HK-2 (cell line): ENCODE measurements around the gene RXFP3.
"Not testable (repeated sequence)": the region's sequence is repeated elsewhere in the genome, so short reads cannot be mapped to it uniquely, and the experiment has no call there.

Experiments used
- DNase-seq: peaks from one replicate; pipeline ENCODE4 v3.0.0-alpha.2; 2018; ENCODE audit not compliant: unreplicated experiment

RXFP3 gene, protein sequence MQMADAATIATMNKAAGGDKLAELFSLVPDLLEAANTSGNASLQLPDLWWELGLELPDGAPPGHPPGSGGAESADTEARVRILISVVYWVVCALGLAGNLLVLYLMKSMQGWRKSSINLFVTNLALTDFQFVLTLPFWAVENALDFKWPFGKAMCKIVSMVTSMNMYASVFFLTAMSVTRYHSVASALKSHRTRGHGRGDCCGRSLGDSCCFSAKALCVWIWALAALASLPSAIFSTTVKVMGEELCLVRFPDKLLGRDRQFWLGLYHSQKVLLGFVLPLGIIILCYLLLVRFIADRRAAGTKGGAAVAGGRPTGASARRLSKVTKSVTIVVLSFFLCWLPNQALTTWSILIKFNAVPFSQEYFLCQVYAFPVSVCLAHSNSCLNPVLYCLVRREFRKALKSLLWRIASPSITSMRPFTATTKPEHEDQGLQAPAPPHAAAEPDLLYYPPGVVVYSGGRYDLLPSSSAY

DNA sequence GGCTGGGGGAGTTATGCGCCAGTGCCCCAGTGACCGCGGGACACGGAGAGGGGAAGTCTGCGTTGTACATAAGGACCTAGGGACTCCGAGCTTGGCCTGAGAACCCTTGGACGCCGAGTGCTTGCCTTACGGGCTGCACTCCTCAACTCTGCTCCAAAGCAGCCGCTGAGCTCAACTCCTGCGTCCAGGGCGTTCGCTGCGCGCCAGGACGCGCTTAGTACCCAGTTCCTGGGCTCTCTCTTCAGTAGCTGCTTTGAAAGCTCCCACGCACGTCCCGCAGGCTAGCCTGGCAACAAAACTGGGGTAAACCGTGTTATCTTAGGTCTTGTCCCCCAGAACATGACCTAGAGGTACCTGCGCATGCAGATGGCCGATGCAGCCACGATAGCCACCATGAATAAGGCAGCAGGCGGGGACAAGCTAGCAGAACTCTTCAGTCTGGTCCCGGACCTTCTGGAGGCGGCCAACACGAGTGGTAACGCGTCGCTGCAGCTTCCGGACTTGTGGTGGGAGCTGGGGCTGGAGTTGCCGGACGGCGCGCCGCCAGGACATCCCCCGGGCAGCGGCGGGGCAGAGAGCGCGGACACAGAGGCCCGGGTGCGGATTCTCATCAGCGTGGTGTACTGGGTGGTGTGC is at the start of gene RXFP3:
RXFP3 (plus strand) TSS at position 6 of the 636 bp plus-strand sequence; CDS start at position 361, 355 bp downstream.
- DNase-seq: no peak

DNA sequence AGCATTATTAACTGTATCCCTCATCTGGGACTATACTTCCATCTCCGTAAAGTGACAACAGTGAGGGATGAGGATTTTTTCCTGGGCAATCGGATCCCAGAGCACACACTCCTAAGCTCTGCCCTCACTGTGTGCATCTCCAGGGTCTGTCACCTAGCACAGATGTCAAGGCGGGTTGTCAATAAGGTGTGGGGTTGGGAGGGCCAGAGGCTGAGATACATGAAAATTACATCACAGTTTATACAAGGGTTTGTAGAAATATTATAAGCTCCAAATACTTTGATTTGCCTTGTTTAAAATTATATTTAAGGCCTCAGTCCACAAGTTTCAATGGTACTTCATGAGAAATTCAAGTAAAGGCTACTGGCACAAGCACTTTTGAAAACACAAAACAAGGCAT is 48.9 kb upstream of the RXFP3 start:
- no peak for DNase-seq

DNA sequence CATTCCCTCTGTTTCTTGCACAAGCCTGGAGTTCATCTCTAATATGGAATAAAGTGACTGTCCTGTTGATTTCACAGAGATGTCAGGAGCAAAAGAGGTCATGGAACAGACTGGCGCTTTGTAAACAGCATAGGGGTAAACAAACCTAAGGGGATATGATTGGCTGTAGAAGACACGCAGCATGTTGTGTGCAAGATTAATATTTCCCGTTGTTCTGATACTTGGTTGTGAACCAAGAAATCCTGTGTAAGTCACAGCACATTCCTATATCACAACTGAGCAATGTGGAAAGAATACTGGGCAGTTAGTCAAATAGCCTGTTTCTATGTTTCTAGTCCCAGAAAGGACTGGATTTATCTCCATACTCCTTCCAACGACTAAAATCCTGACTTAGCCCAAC is 47.6 kb upstream of the RXFP3 start:
- DNase-seq: no peak

DNA sequence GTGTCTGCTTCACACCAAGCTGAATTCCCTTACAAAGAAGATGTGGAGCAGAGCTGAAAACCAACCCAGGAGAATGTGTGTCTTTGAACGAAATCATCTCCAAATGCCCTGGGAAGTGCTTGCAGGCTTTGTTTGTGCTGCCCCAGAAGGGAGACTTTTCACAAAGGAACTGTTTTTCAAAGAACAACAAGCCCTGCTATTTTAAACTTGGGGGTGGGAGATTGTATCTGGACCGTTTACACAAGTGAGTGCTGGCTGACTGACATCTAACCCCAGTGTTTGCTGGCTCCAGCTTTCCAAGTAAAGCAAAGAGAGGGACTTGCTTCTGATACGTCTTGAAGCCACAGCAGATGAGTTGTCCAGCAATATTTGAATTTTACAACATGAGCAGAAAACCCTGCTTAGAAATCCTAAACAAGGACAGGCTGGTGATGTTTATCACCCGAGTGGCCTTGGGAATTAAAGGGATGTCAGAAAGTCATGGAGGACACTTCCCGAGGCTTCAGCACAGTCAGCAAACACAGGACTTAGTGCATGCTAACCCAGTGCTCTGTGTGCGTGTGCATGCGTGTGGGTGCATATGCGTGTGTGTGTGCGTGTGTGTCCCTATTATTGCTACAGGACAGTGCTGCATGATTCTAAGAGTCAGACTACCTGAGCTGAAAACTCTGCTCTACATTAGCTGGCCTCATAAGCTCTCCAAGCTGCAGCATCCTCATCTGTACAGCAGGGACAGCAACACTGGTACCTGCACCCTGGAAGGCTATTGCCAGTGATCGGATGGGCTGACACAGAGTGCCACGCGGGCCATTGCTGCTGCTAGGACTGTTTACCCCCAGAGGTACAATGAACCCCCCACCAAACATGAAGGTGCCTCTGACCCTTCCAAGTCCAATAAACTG is 45.8 kb upstream of the RXFP3 start:
- DNase-seq: peak; percentile 17

DNA sequence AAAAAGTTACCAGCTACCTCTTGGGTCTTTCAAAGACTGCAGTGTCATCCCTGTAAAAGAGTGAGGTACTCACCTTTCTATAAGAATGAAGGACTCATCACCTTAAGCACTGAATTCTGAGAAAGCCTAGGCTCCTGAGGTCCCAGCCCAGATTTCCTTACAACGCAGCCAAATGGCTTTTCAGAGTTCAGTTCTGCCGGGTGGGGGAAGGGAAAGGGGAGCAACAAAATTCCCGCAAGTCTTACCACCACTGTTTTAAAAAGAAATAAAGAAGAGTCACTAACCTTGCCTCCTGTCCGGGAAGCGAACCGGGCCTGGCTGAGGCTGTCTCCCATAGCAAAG is 44.8 kb upstream of the RXFP3 start:
- no peak for DNase-seq

DNA sequence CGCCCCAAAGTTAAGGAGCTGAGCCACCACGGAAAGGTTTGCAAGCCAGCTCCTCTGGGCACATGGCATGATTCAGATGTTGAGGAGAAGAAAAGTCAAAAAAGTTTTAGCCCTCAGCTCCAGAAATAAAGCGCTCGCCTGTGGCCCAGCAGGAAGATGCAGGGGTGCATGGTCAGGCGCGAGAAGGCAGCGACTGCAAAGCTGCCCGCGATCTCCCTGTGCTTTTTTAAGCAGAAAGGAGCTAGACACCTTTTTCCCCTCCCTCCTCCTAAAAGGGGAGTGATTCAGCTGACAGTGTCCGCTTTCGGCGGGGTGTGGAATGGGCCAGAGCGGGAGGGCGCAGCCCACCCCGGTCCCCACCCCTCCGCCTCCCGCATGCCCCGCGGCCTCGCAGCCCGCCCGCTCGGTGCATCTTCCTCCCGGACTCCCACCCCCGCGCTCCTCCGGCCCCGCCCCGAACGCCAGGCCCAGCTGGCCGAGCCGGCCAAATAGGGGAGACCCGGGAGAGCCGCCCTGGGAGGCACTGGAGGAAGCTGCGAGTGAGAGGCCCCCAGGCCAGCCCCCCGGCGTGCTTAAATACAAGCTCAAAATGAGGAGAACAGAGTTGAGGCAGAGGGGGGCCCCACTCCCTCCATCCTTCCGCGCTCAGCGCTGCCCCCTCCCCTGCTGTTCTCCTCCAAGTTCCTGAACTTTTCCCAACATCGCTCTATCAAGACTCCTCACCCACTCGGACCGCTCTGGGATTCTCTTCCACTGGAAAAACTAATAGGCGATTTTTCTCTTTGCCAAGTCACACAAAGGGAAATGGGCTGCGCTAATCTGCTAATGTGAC is 44.2 kb upstream of the RXFP3 start, which contains the start of gene ADAMTS12:
ADAMTS12 (minus strand) TSS at position 203 of the 832 bp plus-strand sequence; CDS start at position 69, 134 bp downstream.
- peak; percentile 63 for DNase-seq

DNA sequence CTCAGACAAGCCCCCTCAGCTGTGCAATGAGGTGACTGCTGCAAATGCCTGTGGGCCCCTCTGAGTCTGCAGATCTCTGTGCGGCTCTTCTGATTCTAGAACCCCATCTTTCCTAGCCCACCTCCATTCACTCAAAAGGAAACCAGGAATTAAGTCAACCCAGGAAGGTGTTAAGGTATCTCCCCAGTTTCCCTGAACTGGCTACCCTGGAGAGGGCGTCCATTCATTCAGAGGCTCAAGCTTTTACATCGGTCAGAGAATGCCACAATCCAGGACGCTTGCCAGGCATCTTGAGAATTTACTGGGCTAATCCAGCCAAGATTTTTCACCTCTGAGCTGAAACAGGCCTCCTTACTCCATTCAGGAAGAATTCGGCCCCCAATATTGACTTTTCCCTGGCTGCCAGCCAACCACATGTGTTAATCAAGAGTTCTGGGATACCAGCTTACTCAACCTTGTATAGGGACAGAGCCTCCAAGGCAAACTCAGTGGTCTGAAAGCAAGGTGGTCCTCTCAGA is 43.5 kb upstream of the RXFP3 start:
- peak; percentile 59 for DNase-seq

DNA sequence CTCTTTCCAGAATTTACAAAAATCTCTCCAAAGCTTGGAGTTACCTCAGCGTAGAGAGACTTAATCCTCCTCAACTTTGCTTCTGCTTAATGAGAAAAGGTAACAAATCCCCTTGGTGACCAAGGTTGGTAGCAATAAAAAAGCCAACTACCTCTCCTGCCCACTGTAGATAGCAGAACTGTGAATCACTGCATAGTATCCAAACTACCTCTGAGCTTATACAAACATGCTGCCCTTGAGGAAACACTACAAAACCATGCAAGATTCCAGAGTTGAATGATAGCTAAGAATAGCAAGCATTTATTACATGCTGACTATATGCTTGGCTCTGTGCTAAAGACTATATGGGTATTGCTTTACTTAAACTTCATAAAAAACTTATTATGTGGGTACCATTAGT is 41.6 kb upstream of the RXFP3 start:
- no peak for DNase-seq

DNA sequence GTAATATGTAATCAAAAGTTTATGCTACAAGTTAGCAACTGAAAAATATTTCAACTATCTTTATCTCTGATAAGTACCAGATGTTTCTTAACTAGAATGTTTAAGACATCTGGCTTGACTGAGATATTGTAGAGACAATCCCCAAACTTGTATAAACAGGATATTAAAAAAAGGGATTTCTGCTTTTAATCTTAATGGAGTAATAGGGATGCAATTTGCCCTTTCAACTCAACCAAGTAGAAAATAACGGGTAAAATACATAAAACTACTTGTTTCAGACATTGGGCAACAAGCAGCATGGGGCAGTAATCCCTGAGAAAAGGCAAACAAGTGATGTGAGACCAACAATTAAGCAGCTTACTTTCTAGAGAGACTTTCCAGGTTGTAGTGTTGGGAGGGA is 35.0 kb upstream of the RXFP3 start:
- no peak for DNase-seq

DNA sequence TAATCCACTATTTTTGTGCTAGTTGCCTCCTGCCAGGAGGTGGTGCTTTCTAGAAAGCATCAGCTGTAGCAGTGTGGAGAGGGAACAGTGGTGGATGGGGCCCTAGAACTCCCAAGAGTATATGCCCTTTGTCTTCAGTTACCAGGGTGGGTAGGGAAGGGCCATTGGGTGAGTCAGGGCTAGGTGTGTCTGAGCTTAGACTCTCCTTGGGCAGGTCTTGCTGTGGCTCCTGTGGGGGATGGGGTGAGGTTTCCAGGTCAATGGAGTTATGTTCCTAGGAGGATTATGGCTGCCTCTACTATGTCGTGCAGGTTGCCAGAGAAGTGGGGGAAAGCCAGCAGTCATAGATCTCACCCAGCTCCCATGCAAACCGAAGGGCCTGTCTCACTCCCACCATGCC is 33.1 kb upstream of the RXFP3 start:
- DNase-seq: no peak

DNA sequence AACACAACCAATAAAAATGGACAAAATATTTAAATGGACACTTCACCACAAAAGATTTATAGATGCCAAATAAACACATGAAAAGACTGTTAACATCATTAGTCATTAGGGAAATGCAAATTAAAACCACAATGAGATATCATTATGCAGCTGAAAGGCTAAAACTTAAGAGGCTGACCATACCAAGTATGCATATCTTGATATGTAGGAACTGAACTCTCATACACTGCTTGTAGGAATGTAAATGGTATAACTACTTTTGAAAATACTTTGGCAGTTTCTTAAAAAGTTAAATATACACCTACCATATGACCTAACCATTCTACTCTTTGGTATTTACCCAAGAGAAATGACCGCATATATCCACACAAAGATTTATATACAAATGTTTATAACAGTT is 30.8 kb upstream of the RXFP3 start:
- DNase-seq: no peak

DNA sequence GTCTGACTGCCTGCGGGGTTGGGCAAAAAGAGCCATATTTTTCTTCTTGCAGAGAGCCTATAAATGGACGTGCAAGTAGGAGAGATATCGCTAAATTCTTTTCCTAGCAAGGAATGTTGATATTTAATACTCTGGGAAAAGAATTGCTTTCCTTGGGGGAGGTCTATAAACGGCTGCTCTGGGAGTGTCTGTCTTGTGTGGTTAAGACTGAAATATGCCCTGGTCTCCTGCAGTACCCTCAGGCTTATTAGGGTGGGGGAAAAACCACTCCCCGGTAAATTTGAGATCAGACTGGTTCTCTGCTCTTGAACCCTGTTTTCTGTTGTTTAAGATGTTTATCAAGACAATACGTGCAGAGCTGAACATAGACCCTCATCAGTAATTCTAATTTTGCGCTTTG is 29.9 kb upstream of the RXFP3 start:
- DNase-seq: not testable (repeated sequence)

DNA sequence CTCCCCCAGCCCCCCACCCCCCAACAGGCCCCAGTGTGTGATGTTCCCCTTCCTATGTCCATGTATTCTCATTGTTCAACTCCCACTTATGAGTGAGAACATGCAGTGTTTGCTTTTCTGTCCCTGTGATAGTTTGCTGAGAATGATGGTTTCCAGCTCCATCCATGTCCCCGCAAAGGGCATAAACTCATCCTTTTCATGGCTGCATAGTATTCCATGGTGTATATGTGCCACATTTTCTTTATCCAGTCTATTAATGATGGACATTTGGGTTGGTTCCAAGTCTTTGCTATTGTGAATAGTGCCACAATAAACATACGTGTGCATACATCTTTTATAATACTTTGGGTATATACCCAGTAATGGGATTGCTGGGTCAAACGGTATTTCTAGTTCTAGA is 21.3 kb upstream of the RXFP3 start:
- DNase-seq: not testable (repeated sequence)

DNA sequence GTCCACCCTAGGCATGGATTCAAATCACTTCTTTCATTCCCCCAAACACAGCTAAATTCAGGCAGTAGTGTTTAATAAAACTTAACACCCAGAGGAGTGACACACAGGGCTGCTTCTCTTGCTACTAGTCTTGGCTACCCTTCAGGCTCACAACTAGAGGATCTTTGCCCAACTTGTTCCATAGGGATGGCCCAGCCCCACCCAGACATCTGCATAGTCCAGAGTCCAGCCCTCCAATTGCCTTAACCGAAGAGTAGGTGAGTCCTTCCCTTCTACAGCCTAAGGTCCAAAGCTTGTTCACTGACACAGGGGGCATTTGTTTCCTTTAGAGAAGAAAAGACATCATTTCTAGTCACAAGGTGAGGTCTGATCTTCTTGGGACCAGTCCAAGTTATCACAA is 15.2 kb upstream of the RXFP3 start:
- no peak for DNase-seq

DNA sequence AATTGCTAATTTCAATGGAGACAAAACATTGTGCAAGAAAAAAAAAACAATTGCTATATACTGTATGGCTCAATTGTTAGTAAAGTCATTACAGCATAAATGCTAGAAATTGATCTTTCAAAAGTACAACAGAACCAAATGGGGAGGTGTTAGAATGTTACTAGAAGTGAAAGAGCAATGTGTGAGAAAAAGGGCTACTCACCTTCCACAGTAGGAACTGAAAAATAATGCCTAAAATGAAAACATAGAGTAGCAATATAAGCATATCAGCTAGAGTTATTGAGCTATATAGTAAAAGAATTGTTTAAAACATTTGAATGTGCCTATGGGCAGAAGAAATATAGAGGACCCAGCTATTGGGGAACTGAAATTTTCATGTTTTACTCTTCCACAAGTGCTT is 10.9 kb upstream of the RXFP3 start:
- DNase-seq: no peak

DNA sequence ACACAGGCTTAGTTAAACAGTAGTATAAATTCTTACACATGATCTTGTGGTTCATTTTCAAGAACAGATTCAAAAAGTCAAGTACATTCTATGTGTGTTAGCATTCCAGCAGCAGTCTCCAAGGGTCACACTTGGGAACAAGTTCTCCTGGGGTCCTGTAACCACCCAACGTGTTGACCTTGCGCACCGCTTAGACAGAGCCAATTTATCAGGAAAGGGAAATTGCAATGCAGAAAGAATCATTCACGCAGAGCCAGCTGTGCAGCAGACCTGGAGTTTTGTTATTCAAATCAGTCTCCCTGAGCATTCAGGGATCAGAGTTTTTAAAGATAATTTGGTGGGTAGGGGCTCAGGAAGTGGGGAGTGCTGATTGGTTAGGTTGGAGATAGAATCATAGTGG is 8.5 kb upstream of the RXFP3 start:
- no peak for DNase-seq

DNA sequence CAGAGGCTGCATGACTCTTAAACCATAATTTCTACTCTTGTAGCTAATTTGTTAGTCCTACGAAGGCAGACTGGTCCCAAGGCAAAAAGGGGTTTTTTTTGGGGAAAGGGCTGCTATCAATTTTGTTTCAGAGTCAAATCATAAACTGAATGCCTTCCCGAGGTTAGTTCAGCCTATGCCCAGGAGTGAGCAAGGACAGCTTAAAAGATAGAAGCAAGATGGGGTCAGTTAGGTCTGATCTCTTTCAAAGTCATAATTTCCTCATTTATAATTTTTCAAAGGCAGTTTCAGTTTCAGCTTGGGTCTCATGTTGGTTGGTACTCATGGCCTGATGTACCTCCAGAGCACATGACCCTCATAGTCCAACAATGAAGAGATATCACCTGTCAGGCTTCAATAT is 7.9 kb upstream of the RXFP3 start:
- DNase-seq: no peak

DNA sequence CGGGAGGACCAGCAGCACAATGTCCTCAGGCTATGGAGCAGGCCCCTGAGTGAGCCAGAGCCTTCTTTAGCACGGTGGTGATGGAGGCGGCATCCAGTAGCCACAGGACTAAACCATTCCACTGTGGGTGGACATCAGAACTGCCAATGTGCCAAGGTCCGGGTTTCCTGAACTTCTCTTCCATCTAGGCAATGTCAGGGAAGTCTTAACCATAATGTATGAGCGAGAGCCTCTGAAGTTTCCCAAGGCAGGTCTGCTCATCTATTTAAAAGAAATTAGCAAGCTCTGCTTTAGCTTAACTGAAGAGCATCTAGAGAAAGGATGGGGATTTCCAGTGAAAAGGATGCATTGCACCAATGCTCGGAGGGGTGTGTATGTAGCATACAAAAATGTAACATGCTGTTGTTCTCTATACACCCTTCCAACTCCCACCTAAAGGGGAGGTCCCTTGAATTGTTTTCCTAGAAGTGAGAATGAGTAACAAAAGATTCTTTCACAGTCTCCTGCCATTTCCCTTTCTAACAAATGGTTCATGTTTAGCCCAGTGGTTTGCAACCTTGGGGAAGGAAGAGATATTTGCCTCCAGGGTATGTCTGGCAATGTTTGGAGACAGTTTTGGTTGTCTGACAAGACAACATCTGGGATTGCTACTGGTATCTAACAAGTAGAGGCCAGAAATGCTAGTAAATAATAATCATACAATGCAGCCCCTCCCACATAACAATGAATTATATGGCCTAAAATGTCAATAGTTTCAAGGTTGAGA is 6.1 kb upstream of the RXFP3 start:
- DNase-seq: no peak

DNA sequence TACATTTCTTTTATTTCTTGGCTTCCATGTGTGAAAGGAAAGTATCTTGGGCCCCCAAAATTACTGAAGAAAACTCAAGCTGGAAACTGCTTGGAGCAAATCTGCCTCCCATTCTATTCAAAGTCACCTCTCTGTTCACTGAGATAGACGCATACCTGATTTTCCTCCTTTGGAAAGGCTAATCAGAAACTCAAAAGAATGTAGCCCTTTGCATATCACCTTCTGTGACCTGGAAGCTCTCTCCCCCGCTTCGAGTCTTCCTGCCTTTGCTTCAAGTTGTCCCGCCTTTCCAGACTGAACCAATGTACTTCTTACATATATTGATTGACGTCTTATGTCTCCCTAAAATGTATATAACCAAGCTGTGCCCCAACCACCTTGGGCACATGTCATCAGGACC is 5.0 kb upstream of the RXFP3 start:
- no peak for DNase-seq

DNA sequence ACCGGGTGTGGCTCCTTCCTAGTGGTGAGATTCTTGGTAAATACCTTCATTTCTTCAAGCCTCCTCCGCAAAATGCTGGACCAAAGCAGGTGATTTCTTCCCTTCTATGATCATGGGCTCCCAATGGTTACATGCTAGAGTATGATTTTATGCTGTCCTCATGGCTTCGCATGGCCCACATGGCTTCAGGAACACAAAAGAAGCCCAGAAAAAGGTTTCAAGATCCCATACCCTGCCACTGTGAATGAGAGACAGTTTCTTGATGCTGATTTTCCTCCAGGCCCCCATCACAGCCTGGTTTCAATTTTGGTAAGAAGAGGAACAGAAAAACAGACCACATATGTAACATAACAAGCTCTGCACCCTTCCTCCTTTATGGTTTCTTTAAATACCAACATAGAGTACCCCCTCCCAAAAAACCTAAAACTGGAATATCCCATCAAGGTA is 2.4 kb upstream of the RXFP3 start:
- DNase-seq: no peak
